PC-9 (cell line): ENCODE results near the gene MPP2.

Experiments used
- EZH2 ChIP-seq: fragments of 200-600 bp; sonication (generic); IDR thresholded peaks from 2 replicates; pipeline ENCODE4 v1.8.0; 2017; ENCODE audit warnings: antibody characterized with exemption, low read depth
- TF ChIP-seq, protein P1 (sequence below): fragments of 200-600 bp; sonication (generic); conservative IDR thresholded peaks from 2 replicates; pipeline ENCODE4 v1.6.1; 2017; ENCODE audit warnings: mixed run types, antibody characterized with exemption, mild to moderate bottlenecking, moderate library complexity

DNA sequence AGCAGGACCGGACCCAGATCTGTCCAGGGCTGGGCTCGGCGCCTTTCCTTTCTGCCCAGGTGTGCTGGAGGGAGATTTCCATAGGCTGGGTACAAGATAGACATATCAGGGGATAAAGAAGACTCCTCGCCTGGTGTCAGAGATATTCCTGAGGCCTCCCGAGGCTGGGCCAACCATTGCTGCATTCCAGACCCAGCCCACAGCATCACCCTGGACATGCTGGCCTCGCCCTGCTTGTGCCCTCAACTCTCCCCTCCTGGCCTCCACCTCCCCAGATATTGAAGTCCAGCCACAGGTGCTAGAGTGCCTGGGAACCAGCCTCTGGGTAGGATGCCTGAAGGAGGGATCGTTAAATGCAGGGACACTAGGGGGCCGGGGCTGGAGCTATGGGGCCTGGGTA lies 58.2 kb downstream of the MPP2 start:
- TF ChIP-seq EZH2, result no peak
- TF ChIP-seq, protein P1, sequence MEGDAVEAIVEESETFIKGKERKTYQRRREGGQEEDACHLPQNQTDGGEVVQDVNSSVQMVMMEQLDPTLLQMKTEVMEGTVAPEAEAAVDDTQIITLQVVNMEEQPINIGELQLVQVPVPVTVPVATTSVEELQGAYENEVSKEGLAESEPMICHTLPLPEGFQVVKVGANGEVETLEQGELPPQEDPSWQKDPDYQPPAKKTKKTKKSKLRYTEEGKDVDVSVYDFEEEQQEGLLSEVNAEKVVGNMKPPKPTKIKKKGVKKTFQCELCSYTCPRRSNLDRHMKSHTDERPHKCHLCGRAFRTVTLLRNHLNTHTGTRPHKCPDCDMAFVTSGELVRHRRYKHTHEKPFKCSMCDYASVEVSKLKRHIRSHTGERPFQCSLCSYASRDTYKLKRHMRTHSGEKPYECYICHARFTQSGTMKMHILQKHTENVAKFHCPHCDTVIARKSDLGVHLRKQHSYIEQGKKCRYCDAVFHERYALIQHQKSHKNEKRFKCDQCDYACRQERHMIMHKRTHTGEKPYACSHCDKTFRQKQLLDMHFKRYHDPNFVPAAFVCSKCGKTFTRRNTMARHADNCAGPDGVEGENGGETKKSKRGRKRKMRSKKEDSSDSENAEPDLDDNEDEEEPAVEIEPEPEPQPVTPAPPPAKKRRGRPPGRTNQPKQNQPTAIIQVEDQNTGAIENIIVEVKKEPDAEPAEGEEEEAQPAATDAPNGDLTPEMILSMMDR, result no peak
